NCI-H82 treated with DMSO at 0.1 percent for 48 hours (cell line): ENCODE data around the gene CES3.

Source experiments
- DNase-seq: peaks from one replicate; lab custom pipeline; 2025; ENCODE audit not compliant: unreplicated experiment; lab: John Stamatoyannopoulos, UW

Gene CES3

GRCh38 chr16:67000384-67001351, 39.6 kb downstream of the CES3 start:
- DNase-seq = peak; percentile 46

DNA sequence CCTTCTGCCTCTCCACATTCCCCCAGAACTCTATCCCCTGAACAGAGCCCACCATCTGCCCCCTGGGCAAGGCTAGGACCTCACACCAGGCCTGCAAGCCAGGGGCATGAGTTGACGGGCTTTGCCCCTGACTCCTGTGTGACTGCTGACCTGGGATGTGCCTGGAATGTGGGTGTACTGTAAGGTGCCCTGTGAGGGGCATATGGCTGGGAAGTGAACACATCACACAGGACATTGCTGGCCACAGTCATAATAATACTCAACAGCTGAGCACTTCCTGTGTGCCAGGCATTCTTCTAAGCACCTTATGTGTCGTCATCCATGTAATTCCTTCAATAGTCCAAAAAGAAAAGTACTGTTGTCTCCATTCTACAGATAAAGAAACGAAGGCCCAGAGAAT, 40.7 kb downstream of the CES3 start:
- DNase-seq = no peak

GRCh38 chr16:67006930-67007658, 46.0 kb downstream of the CES3 start:
- no peak for DNase-seq

- DNase-seq = no peak
These were observed 48.1 kb downstream of the CES3 start for GRCh38 chr16:67009158-67009557.

GRCh38 chr16:67011274-67011673, 50.2 kb downstream of the CES3 start:
- DNase-seq = no peak

DNA sequence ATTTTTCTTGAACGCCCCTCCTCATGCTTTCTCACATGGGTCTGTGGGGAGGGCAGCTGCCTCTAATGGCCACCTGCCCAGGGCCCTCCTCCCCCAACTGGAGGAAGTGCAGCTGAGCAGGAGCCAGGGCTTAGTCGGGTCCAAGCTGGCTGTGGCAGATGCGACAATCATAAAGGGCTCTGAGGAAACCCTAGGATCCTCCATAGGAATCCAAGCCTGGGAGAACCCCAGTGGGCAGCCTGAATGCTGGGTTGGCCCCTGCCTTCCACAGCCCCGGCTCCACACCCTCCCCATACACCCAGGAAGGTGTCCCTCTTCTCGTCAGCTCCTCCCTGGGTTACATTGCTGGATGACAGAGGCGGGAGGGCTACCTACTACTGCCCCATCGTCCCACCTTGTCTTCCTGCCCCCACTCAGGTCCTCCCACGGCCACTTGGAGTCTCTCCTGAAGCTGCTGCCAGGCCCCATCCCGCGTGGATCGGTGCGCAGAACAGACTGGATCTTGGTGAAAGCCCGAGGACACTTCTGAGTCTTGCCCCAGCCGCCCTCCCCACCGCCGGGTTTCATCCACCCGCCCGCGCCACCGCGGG, 52.3 kb downstream of the CES3 start:
- peak; percentile 40 for DNase-seq

GRCh38 chr16:67013823-67014633, 53.0 kb downstream of the CES3 start:
- no peak for DNase-seq

DNA sequence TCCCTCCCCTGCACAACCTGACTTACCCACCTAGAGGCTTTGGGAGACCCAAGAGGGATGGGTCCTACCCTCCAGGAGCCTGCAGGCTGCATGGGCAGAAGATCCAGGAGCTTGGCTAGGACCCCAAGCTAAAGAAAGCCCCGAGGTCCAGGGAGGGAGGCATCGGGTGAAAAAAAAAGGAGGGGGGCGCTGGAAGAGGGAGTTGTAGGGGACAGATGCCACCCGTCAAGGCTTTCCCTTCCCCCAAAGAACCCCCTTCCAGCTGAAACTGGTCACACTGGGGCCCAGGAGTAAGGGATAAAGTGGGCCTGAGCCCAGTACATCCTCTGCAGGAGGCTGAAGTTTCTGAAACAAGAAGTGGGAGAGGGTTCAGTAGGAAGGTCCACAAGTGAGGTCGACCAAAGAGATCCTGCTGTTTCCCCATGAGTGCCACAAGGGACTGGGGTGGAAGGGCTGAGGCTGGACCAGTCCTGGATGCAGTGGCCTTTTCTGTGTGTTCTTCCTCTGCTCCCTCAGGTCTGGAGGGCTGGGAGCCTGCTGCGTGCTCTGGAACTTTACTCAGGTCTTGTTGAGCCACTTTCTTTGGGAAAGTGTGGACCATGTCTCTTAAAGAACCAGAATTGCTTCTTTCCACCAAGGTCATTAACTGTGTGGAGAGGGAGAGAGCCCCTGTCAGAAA, 53.7 kb downstream of the CES3 start:
- no peak for DNase-seq

- DNase-seq = no peak
These were observed 54.3 kb downstream of the CES3 start for GRCh38 chr16:67015313-67015731.

GRCh38 chr16:67016143-67016542, 55.1 kb downstream of the CES3 start:
- DNase-seq = no peak

- no peak for DNase-seq
These were observed 55.8 kb downstream of the CES3 start for GRCh38 chr16:67016681-67017420.

- DNase-seq = no peak
These were observed 56.3 kb downstream of the CES3 start for GRCh38 chr16:67017421-67017750.

DNA sequence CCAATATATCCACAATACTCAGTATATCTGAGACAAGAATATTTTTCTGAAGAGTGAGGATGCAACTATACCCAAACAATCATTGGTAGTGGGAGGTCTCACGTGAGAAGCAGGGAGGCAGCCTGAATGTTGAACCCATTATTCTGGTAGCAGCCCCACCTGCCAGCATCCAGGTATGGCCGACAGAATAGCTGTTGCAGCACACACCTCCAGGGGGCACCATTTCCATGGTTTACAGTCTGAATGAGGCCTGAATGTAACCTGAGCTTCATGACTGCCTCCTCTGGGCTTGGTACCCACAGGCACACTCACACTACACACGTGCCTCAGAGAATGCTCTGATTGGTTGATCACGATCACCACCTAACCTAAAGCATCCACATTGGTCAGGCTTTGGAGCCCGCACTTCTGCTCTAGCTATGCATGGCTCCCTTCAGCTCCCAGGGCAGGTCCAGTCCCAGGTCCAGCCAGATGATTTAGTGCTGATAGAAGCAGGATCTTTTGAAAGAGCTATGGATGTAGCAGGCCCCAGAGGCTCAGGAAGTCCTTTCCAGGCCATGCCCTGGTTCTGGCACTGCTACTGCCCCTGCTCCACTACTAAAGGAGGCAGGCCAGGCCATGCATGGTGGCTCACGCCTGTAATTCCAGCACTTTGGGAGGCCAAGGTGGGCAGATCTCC, 56.9 kb downstream of the CES3 start:
- peak; percentile 84 for DNase-seq

- no peak for DNase-seq
These were observed 58.1 kb downstream of the CES3 start for GRCh38 chr16:67019171-67019570.

GRCh38 chr16:67021321-67021720, 60.3 kb downstream of the CES3 start:
- DNase-seq = no peak

DNA sequence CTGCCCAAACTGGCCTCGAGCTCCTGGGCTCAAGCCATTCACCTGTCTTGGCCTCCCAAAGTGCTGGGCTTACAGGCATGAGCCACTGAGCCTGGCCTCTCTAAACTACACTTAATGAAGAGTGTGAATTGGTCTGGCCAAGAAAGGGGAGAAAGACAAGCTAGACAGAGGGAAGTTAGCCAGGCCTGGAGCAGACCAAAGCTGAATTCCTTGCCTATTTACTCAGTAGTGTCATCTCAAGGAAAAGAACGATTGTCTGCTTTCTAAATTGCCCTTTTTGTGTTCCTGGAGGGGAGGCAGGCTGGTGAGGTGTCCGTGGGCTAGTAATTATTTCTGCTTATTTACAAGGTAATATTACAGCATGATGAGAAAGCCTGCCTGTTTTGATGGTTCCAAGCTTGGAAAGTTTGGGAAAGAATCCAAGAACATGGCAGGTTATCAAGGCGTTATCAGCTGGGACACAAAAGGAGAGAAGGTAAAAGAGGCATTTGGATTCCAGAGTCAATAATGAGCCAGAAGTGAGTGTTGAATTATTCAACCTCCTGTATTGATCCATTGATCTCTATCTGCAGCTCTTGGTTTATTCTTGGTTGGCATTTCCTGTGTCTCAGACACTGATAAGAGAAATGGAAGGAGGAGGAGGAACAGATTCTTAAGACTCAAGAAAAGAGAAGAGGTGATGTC, 61.6 kb downstream of the CES3 start:
- DNase-seq = no peak

DNA sequence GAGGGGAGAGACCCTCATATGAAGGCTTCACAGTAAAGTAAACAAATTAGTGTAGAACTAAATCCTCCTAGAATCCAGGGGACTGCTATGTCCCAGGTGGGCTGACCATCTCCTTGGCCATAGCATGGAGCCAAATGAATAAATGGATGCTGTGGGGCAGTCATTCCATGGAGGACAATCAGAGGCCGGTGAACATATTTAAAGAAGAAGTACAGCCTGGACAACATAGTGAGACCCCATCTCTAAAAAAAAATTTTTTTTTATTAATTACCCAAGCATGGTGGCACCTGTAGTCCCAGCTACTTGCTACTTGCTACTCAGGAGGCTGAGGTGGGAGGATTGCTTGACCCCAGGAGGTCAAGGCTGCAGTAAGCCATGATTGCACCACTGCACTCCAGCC, 62.6 kb downstream of the CES3 start:
- no peak for DNase-seq
